HG02763 (cell line): ENCODE measurements around the gene INSM1.
"Not testable (repeated sequence)": the region's sequence is repeated elsewhere in the genome, so short reads cannot be mapped to it uniquely, and the experiment has no call there.

Source experiments
- ATAC-seq: cut with Tn5 transposase; IDR thresholded peaks from one replicate; pipeline ENCODE4 v1.9.1; 2021; ENCODE audit warnings: mild to moderate bottlenecking, moderate library complexity; ENCODE audit not compliant: unreplicated experiment

Gene INSM1, protein sequence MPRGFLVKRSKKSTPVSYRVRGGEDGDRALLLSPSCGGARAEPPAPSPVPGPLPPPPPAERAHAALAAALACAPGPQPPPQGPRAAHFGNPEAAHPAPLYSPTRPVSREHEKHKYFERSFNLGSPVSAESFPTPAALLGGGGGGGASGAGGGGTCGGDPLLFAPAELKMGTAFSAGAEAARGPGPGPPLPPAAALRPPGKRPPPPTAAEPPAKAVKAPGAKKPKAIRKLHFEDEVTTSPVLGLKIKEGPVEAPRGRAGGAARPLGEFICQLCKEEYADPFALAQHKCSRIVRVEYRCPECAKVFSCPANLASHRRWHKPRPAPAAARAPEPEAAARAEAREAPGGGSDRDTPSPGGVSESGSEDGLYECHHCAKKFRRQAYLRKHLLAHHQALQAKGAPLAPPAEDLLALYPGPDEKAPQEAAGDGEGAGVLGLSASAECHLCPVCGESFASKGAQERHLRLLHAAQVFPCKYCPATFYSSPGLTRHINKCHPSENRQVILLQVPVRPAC

GRCh38 chr20:20367575-20368417 is at the start of gene INSM1:
Gene INSM1 (plus strand): TSS chr20:20368104. CDS start chr20:20368268, 164 bp downstream.
- no peak for ATAC-seq

DNA sequence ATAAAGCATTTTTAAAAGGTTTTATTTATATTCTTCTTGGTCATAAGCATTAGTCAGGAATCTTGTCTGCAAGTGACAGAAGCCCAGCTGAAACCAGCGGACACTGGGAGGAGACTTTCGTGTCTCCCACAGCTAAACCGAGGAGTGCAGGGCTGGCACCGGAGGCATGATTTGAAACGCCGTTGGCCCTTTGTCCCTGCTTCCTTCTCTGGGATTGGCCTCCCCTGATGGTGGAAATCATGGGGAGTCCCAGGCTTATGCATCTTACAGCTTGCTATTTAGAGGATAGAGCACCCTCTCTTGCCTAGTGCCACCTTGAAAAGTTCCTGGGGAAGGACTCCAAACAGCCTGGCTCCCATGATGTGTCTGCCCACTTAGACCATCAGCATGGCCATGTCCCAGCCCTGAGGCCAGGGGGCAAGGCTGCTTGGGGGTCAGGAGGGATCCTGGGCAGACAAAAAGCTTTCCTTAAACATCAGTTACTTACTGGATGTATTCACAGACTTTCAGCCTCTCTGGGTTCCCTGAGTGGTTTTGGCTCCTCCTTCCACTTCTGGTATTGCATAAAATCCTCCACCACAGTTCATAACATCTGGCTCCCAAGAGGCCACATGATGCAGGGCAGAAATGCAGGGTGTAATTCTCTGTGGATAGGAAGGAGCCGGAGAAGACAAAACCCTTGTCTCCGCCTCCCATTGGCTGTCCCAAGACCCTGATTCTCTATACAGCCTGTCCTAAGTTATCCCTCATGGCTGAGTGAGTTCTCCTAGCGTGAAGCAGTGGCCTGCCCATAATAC is 49.3 kb upstream of the INSM1 start:
- no peak for ATAC-seq

DNA sequence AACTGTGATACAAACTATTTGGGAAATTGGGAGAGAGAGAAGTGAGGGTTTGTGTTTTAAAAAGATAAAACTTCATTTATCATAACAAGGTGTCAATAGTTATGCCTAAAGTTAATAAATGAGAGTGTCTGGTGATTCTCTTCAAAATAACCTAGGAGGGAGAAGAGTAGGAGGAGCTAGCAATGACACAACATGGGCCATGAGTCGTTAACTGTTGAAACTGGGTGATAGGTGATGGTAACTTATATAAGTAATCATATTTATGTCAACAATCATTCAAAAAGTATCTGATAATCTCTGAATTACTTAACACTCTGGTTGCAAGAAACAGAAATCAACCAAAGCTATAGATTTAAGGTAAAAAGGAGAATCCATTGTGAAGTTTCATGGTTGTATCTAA is 46.8 kb upstream of the INSM1 start:
- no peak for ATAC-seq

DNA sequence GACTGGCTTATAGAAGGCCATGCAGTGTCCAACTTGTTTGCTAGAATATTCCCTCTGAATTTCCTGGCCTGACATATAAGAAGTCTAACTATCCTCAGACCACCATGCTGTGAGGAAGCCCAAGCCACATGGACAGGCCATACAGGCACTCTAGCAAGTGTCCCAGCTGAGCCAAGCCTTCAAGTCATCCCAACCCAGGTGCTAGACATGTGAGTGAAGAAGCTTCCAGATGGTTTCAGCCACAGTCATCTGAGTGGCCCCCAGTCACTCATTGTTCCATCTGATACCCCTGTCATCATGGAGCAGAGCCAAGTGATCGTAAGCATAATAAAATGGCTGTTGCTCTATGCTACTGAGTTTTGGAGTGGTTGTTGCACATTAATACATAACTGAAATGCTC is 46.0 kb upstream of the INSM1 start:
- no peak for ATAC-seq

- no peak for ATAC-seq
Measured at GRCh38 chr20:20322912-20323311, 45.0 kb upstream of the INSM1 start.

DNA sequence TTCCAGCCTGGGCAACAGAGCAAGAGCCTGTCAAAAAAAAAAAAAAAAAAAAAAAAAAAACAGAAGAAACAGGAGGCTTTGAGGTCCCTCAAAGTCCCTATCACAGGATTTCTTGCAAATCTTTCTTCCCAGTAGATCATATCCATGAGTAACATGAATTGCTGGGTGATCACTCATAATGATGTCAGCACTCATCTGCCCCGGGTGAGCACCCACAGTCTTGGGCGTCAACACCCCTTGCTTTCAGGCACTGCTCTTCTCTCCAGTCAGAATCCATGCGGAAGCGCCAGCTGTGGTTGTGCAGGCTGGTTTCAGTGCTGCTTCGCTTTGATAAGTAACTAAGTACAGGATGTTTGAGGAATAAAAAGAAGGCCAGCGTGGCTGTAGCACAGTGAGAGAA is 40.2 kb upstream of the INSM1 start:
- ATAC-seq, result no peak

DNA sequence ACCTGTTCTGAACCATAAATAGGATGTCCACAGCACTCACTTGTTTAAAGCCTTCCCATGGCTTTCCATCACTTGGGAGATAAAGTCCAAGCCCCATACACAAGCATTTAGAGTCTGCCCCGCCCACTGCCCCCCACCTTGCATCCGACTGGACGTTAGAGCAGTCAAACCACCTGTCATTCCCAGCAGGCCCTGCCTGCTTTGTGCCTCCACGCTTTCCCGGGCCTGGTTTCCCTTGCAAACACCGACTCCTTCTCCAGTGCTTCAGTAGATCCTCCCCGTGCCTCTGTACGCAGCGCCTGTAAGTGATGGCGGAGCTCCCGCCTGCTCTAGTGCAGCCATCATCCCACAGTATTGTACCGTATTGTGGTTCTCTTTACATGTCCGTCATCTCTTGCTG is 38.3 kb upstream of the INSM1 start:
- ATAC-seq, result no peak

GRCh38 chr20:20331156-20331555 is 36.7 kb upstream of the INSM1 start:
- no peak for ATAC-seq

DNA sequence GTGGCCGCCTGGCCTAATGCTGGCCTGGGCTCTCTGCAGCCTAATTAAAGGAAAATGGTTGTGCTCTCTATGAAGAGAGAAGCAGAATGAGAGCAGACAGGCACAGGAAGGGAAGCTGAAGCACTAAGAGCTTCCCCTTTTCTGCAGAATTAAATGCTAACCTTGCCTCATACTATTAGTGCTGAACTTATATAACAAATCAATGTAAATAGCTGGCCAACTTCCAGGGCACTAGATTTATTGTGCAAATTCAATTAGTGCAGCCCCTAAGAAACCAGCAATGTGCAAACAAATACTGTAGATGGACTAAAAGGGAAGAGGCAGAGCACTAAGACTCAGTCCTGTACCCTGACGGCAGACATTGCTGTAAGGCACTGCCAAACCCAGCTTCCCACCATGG is 36.1 kb upstream of the INSM1 start:
- no peak for ATAC-seq

DNA sequence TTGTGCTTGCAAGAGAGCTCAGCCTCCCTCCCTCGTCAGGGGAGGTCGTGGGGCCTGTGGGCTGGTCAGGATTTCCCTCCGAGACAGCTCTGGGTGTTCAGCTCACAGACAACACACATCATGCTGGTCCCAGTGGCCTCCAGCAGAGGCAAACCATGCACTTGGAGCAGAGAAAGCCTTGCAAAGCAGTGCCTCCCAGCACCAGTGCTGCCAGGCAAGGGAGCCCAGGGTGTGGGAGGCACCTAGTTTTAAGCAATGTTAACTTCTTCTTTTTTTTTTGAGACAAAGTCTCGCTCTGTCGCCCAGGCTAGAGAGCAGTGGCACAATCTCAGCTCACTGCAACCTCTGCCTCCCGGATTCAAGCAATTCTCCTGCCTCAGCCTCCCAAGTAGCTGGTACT is 34.0 kb upstream of the INSM1 start:
- no peak for ATAC-seq

GRCh38 chr20:20334489-20334888 is 33.4 kb upstream of the INSM1 start:
- peak; percentile 94 for ATAC-seq

DNA sequence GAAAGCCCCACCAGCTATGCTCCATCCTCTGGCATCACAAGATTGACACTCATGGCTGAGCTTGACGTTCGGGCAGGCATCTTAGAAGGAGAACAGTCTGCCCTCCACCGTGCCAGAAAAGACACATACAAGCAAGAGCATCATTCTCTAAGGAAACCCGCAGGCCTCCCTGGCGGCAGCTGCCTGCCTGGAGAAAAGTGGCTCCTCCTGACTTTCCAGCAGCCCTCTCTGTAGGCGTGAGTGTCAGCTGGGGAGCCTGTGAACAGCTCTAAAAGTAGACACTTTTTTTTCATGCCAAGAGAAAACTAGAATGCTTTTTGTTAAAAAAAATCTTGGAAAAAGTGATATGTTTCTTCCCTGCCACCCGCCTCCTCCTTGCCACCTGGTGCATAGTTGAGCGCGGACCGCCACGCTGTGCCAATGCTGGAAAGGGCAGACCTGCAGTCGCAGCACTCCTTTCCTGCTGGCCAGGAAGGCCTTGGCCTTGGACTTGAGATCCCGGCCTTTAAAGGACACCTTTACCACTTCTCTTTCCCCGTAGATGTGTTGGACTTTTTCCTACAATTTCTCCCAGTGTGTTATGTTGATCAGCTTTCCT is 29.7 kb upstream of the INSM1 start:
- ATAC-seq, result no peak

DNA sequence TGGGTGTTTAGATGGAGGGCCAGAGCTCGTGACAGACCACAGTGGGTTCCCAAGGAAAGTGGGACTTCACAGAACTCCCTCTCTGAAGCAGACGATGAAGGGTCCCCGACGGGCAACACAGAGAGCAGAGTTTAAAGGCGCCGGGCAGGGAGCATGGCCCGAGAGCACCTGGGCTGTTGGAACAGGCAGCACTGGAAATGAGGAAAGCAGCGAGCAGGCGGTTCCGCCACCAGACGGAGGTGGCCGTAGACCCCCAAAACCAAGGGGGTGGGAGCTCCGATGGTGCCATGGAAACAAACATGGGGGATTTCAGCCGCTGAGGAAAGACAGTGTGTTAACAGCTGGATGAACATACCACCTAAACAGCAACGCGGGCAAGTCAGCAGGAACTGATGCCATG is 27.5 kb upstream of the INSM1 start:
- ATAC-seq, result no peak

- no peak for ATAC-seq
Measured at GRCh38 chr20:20341371-20341770, 26.5 kb upstream of the INSM1 start.

DNA sequence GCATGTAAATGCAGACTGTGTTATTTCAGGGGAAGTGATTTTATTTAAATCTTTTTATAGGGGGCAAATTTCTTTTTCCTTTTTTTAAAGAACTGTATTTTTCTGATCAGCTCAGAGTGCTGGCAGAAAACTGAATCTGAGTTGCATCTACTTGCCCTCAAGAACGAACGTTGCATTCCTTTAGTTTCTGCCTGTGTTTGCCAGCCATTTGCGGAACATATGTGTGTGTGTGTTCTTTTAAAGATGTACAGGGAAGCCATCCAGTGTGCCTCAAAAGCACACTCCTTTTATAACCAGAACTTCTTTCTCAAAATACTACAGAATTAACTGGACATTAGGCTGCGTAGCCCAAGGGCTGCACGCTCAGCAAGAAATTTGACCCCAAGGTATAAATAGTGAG is 25.8 kb upstream of the INSM1 start:
- ATAC-seq, result no peak

GRCh38 chr20:20343932-20344331 is 24.0 kb upstream of the INSM1 start:
- ATAC-seq, result no peak

- ATAC-seq, result no peak
Measured at GRCh38 chr20:20344476-20344875, 23.4 kb upstream of the INSM1 start.

DNA sequence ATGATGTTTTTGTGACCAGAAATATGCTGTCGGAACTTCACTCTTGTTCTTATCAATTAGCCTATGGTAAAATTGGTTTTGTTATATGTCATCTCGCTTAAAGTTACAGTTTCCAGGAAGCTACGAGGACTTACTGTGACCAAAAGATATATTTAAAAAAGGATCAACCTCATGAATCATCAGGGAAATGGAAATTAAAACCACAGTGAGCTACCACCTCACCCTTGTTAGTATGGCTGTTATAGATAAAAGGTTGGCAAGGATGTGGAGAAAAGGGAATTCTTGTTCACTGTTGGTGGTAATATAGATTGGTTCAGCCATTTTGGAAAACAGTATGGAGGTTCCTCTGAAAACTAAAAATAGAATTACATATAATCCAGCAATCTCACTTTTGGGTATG is 14.3 kb upstream of the INSM1 start:
- ATAC-seq, result no peak

GRCh38 chr20:20355503-20355902 is 12.4 kb upstream of the INSM1 start:
- not testable (repeated sequence) for ATAC-seq

DNA sequence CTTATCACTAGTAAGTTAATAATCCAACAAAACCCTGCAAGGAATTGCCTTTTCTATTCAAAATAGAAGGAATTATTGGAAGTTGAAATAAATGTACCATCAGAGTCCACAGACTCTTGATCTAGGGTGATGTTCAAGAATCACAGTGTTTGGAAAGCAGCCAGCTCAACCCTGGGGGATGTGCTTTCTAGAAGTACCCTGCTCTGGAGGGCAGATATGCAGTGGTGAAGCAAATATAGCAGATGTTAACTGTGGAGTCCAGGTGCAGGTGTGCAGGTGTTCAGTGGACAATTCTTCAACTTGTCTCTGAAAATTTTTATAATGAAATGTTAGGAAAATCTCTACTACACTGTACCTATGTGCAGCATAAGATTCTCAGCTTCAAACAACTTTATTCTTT is 9.1 kb upstream of the INSM1 start:
- no peak for ATAC-seq

- ATAC-seq, result no peak
Measured at GRCh38 chr20:20359628-20360027, 8.3 kb upstream of the INSM1 start.
